Parathyroid adenoma (tissue), 2 donors: Measurements from ENCODE around the gene SLC4A8.

Experiments
- H2AFZ ChIP-seq: fragments of 300-600 bp; sonication (generic); one replicate; pipeline ENCODE4 v1.7.0; 2017; ENCODE audit warnings: antibody characterized with exemption, mild to moderate bottlenecking
- H3K27ac ChIP-seq: fragments of 300-600 bp; sonication (generic); one replicate; pipeline ENCODE4 v1.7.0; 2017
- H3K27me3 ChIP-seq: fragments of 300-600 bp; sonication (generic); one replicate; pipeline ENCODE4 v1.7.0; 2017; ENCODE audit warnings: low read length; ENCODE audit not compliant: control insufficient read depth, insufficient read depth
- H3K36me3 ChIP-seq: fragments of 300-600 bp; sonication (generic); one replicate; pipeline ENCODE4 v1.7.0; 2017; ENCODE audit warnings: low read length; ENCODE audit not compliant: control insufficient read depth, insufficient read depth
- H3K4me1 ChIP-seq: fragments of 300-600 bp; sonication (generic); one replicate; pipeline ENCODE4 v1.7.0; 2017; ENCODE audit warnings: control low read depth
- H3K4me2 ChIP-seq: fragments of 300-600 bp; sonication (generic); one replicate; pipeline ENCODE4 v1.7.0; 2017; ENCODE audit warnings: low read length
- H3K4me3 ChIP-seq: fragments of 300-600 bp; sonication (generic); one replicate; pipeline ENCODE4 v1.7.0; 2017; ENCODE audit warnings: low read depth, low read length
- H3K79me2 ChIP-seq: fragments of 300-600 bp; sonication (generic); one replicate; pipeline ENCODE4 v1.7.0; 2017; ENCODE audit warnings: control low read depth
- H3K9ac ChIP-seq: fragments of 300-600 bp; sonication (generic); one replicate; pipeline ENCODE4 v1.7.0; 2017; ENCODE audit warnings: mild to moderate bottlenecking
- H3K9me3 ChIP-seq: fragments of 300-600 bp; sonication (generic); one replicate; pipeline ENCODE4 v1.7.0; 2017; ENCODE audit warnings: low read length; ENCODE audit not compliant: control insufficient read depth
- TF ChIP-seq, protein P1 (sequence below): fragments of 300-600 bp; sonication (generic); IDR thresholded peaks from one replicate; pipeline ENCODE4 v1.7.0; 2017; ENCODE audit warnings: antibody characterized with exemption, mild to moderate bottlenecking
- donor health status: primary hyperparathyroidism.

SLC4A8 gene

DNA sequence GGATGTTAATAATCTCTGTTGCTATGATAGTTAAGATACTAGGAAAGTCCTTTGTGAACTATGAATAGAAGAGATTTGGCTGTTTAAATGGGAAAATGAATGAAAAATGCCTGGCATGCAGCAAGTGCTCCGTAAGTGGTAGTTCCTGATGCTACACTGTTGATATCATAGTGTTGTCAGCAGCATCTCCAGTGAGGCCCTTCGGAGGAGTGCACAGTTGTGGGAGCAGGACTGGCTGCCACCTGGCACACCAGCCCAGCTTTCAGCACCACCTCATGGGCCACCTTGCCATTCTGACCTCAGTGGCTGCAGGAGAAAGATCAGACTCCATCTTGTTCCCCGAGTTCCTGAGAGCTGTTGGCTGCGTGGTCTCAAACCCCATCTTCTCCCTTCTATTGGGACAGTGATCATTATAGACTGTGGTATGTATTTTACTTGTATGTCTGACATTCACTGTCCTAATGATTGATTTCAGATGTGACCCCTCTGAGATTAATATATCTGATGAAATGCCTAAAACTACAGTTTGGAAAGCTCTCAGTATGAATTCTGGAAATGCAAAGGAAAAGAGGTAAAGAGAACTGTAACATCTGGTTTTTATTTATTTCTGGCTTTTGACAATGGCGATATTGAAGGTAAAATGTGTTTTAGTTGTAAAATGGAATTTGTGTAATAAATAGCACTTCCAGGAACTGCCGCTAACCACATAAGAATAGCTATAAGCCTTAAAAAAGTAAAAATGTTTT, 80.9 kb downstream of the SLC4A8 start:
- Histone ChIP-seq H3K9me3 (no peaks in the 10 kb centered on the region), H3K4me1 (no peaks in the 10 kb centered on the region), H3K4me3 (no peak overlapping the region), H3K4me2 (no peak overlapping the region), H3K79me2 (no peaks in the 10 kb centered on the region), H3K27me3 (no peaks in the 10 kb centered on the region), H3K9ac (no peak overlapping the region), H3K27ac (no peak overlapping the region), H2AFZ (no peak overlapping the region), H3K36me3 (no peaks in the 10 kb centered on the region)
- TF ChIP-seq, protein P1, sequence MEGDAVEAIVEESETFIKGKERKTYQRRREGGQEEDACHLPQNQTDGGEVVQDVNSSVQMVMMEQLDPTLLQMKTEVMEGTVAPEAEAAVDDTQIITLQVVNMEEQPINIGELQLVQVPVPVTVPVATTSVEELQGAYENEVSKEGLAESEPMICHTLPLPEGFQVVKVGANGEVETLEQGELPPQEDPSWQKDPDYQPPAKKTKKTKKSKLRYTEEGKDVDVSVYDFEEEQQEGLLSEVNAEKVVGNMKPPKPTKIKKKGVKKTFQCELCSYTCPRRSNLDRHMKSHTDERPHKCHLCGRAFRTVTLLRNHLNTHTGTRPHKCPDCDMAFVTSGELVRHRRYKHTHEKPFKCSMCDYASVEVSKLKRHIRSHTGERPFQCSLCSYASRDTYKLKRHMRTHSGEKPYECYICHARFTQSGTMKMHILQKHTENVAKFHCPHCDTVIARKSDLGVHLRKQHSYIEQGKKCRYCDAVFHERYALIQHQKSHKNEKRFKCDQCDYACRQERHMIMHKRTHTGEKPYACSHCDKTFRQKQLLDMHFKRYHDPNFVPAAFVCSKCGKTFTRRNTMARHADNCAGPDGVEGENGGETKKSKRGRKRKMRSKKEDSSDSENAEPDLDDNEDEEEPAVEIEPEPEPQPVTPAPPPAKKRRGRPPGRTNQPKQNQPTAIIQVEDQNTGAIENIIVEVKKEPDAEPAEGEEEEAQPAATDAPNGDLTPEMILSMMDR, result no peak

- no peak overlapping the region for H3K4me2 ChIP-seq
- no peaks in the 10 kb centered on the region for H3K9me3 ChIP-seq
- no peak overlapping the region for H3K27ac ChIP-seq
These were observed 82.5 kb downstream of the SLC4A8 start for GRCh38 chr12:51507178-51507577.

DNA sequence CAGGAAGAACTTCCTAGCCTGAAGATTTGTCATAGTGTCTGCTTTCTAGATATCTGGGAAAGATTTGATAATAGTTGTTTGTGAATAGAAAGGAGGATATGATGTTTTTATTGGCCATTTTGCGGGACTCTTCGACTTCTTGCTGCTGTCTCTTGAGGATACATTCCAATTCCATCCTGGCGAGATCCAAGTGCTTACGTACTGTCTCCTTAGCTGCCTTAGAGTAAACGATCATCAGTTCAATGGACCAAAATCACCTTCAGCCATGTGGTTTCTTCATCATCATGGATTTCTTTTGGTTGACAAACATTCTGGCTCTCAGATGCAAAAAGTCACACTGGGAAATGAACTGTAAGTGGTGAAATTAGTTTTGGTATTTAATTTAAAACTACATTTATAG, 83.7 kb downstream of the SLC4A8 start:
- Histone ChIP-seq H3K9ac (no peak overlapping the region), H3K4me3 (no peak overlapping the region), H2AFZ (no peak overlapping the region), H3K4me1 (no peaks in the 10 kb centered on the region), H3K36me3 (no peaks in the 10 kb centered on the region), H3K9me3 (no peaks in the 10 kb centered on the region), H3K27me3 (no peaks in the 10 kb centered on the region), H3K27ac (no peak overlapping the region), H3K4me2 (no peak overlapping the region), H3K79me2 (no peaks in the 10 kb centered on the region)
- TF ChIP-seq, protein P1, result no peak

More at GRCh38 chr12:51507178-51507577, 82.5 kb downstream of the SLC4A8 start:
- TF ChIP-seq, protein P1, result no peak
- Histone ChIP-seq H3K4me3 (no peak overlapping the region), H3K27me3 (no peaks in the 10 kb centered on the region), H3K36me3 (no peaks in the 10 kb centered on the region), H3K79me2 (no peaks in the 10 kb centered on the region), H2AFZ (no peak overlapping the region), H3K9ac (no peak overlapping the region), H3K4me1 (no peaks in the 10 kb centered on the region)

DNA sequence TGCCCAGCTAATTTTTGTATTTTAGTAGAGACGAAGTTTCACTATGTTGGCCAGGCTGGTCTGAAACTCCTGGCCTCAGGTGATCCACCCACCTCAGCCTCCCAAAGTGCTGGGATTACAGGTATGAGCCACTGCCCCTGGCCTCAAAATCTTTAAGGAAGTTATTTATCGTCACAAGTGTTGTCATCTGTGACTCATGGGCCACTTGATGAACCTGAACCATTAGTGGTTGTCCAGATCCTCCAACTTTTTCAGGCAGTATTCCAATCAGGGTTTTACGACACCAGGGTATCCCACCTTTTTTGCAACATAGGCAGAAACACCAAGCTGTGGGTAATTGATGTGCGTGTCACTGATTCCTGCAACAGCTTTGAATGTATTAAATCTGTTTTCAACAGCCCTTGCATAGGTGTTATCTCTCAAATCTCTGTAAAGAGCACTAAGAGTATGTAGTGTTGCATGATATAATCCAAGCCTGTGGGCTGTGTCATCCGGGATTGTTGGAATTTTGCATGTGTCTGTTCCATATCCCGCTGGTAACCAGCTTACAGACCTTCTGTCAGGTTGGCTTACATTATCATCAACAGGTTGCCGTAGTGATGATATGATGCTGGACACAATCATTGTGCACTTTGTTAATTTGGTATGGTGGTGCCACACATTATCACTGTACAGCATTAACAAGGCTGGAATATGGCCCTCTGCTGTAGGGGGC, 87.1 kb downstream of the SLC4A8 start:
- H3K9me3 ChIP-seq, result no peaks in the 10 kb centered on the region
- no peaks in the 10 kb centered on the region for H3K79me2 ChIP-seq
- H3K4me1 ChIP-seq, result no peaks in the 10 kb centered on the region
- no peak overlapping the region for H3K27ac ChIP-seq
- H3K36me3 ChIP-seq, result no peaks in the 10 kb centered on the region
- TF ChIP-seq, protein P1, result no peak
- H3K27me3 ChIP-seq, result no peaks in the 10 kb centered on the region
- no peak overlapping the region for H2AFZ ChIP-seq
- H3K4me2 ChIP-seq, result no peak overlapping the region
- no peak overlapping the region for H3K9ac ChIP-seq
- H3K4me3 ChIP-seq, result no peak overlapping the region
